MM.1S (cell line): ENCODE measurements around the gene OR6C65.

Experiments
- DNase-seq: peaks from one replicate; pipeline ENCODE4 v3.0.0-alpha.2; 2015
- H2AFZ ChIP-seq: fragments of 300-600 bp; sonication (generic); 2 replicates; pipeline ENCODE4 v1.6.0; 2016; ENCODE audit warnings: antibody characterized with exemption, low read length
- H3F3A ChIP-seq: fragments of 300-600 bp; sonication (generic); 2 replicates; pipeline ENCODE4 v1.6.1; 2016; ENCODE audit warnings: mild to moderate bottlenecking, antibody characterized with exemption, low read length, moderate library complexity, mixed read lengths; ENCODE audit not compliant: insufficient read depth
- H3K27ac ChIP-seq: fragments of 300-600 bp; sonication (generic); 2 replicates; pipeline ENCODE4 v1.5.1; 2016; ENCODE audit warnings: mild to moderate bottlenecking, low read length
- H3K27me3 ChIP-seq: fragments of 300-600 bp; sonication (generic); replicated peaks from 2 replicates; pipeline ENCODE4 v1.6.0; 2016; ENCODE audit warnings: low read length; ENCODE audit not compliant: insufficient read depth
- H3K36me3 ChIP-seq: fragments of 300-600 bp; sonication (generic); replicated peaks from 2 replicates; pipeline ENCODE4 v1.6.1; 2016; ENCODE audit warnings: mild to moderate bottlenecking, low read length, mixed read lengths; ENCODE audit not compliant: insufficient read depth
- H3K4me1 ChIP-seq: fragments of 300-600 bp; sonication (generic); 2 replicates; pipeline ENCODE4 v1.6.1; 2016; ENCODE audit warnings: low read length, mixed read lengths
- H3K4me2 ChIP-seq: fragments of 300-600 bp; sonication (generic); 2 replicates; pipeline ENCODE4 v1.6.0; 2016; ENCODE audit warnings: low read depth, low read length
- H3K4me3 ChIP-seq: fragments of 300-600 bp; sonication (generic); 2 replicates; pipeline ENCODE4 v1.5.1; 2016; ENCODE audit warnings: low read length, mixed read lengths
- H3K79me2 ChIP-seq: fragments of 300-600 bp; sonication (generic); 2 replicates; pipeline ENCODE4 v1.6.1; 2016; ENCODE audit warnings: mixed run types, low read length, mixed read lengths
- H3K9ac ChIP-seq: fragments of 300-600 bp; sonication (generic); 2 replicates; pipeline ENCODE4 v1.6.1; 2016; ENCODE audit warnings: low read length, mixed read lengths
- H3K9me2 ChIP-seq: fragments of 300-600 bp; sonication (generic); replicated peaks from 2 replicates; pipeline ENCODE4 v1.6.1; 2016; ENCODE audit warnings: mild to moderate bottlenecking, low read length, mixed read lengths; ENCODE audit not compliant: insufficient read depth
- H3K9me3 ChIP-seq: fragments of 300-600 bp; sonication (generic); replicated peaks from 2 replicates; pipeline ENCODE4 v1.6.1; 2016; ENCODE audit warnings: mild to moderate bottlenecking, low read length, mixed read lengths; ENCODE audit not compliant: insufficient read depth
- H4K20me1 ChIP-seq: fragments of 300-600 bp; sonication (generic); 2 replicates; pipeline ENCODE4 v1.6.1; 2016; ENCODE audit warnings: mild to moderate bottlenecking, low read length, moderate library complexity, mixed read lengths; ENCODE audit not compliant: insufficient read depth
- CTCF ChIP-seq: fragments of 300-600 bp; sonication (generic); IDR thresholded peaks from 2 replicates; pipeline ENCODE4 v1.5.1; 2016; ENCODE audit warnings: antibody characterized with exemption, low read length, mixed read lengths
- EZH2 ChIP-seq: fragments of 300-600 bp; sonication (generic); optimal IDR thresholded peaks from 2 replicates; pipeline ENCODE3; 2017; ENCODE audit warnings: low read depth, mild to moderate bottlenecking, antibody characterized with exemption, low read length, mixed read lengths
- EZH2phosphoT487 ChIP-seq: fragments of 300-600 bp; sonication (generic); IDR thresholded peaks from 2 replicates; pipeline ENCODE4 v1.6.1; 2018; ENCODE audit warnings: antibody characterized with exemption, low read length

OR6C65 gene

GRCh38 chr12:55372521-55372920 is 27.8 kb upstream of the OR6C65 start:
- Histone ChIP-seq H3K4me2 (no peak overlapping the region), H3K9me2 (no peaks in the 10 kb centered on the region), H3K4me3 (no peak overlapping the region), H3K36me3 (no peaks in the 10 kb centered on the region), H3K9ac (no peak overlapping the region), H3K27me3 (no peaks in the 10 kb centered on the region), H2AFZ (no peak overlapping the region), H3K9me3 (no peaks in the 10 kb centered on the region), H3K4me1 (no peaks in the 10 kb centered on the region), H3F3A (no peaks in the 10 kb centered on the region), H3K79me2 (no peaks in the 10 kb centered on the region), H4K20me1 (no peaks in the 10 kb centered on the region), H3K27ac (no peak overlapping the region)
- DNase-seq = no peak
- TF ChIP-seq EZH2phosphoT487 (no peak), EZH2 (no peak), CTCF (no peak)

GRCh38 chr12:55385891-55386290 is 14.4 kb upstream of the OR6C65 start:
- no peaks in the 10 kb centered on the region for H3F3A ChIP-seq
- no peaks in the 10 kb centered on the region for H4K20me1 ChIP-seq
- no peaks in the 10 kb centered on the region for H3K9me3 ChIP-seq
- no peak overlapping the region for H2AFZ ChIP-seq
- no peaks in the 10 kb centered on the region for H3K9me2 ChIP-seq
- H3K27me3 ChIP-seq = no peaks in the 10 kb centered on the region
- H3K36me3 ChIP-seq = no peaks in the 10 kb centered on the region
- no peak for DNase-seq
- H3K9ac ChIP-seq = no peak overlapping the region
- no peak overlapping the region for H3K27ac ChIP-seq
- no peak overlapping the region for H3K4me2 ChIP-seq
- no peak for TF ChIP-seq EZH2phosphoT487
- TF ChIP-seq EZH2 = no peak
- no peaks in the 10 kb centered on the region for H3K79me2 ChIP-seq
- no peaks in the 10 kb centered on the region for H3K4me1 ChIP-seq
- no peak overlapping the region for H3K4me3 ChIP-seq

- DNase-seq = no peak
Observed at GRCh38 chr12:55392032-55392795, 8.1 kb upstream of the OR6C65 start.

More at GRCh38 chr12:55392032-55392795, 8.1 kb upstream of the OR6C65 start:
- H4K20me1 ChIP-seq = no peaks in the 10 kb centered on the region
- TF ChIP-seq CTCF (no peak), EZH2phosphoT487 (no peak), EZH2 (no peak)
- H3K36me3 ChIP-seq = no peaks in the 10 kb centered on the region
- H3K27ac ChIP-seq = no peak overlapping the region
- no peak overlapping the region for H3K4me3 ChIP-seq
- H3K4me1 ChIP-seq = no peaks in the 10 kb centered on the region
- H3K9me3 ChIP-seq = no peaks in the 10 kb centered on the region
- no peak overlapping the region for H3K9ac ChIP-seq
- H3K79me2 ChIP-seq = no peaks in the 10 kb centered on the region
- H3K9me2 ChIP-seq = no peaks in the 10 kb centered on the region
- H3K27me3 ChIP-seq = no peaks in the 10 kb centered on the region
- H2AFZ ChIP-seq = no peak overlapping the region
- no peak overlapping the region for H3K4me2 ChIP-seq
- no peaks in the 10 kb centered on the region for H3F3A ChIP-seq
